PC-9 (cell line): Measurements from ENCODE around the gene MYL7.

Experiments used
- CTCF ChIP-seq: fragments of 200-600 bp; sonication (generic); conservative IDR thresholded peaks from 2 replicates; pipeline ENCODE4 v1.6.1; 2017; ENCODE audit warnings: mixed run types, antibody characterized with exemption, mild to moderate bottlenecking, moderate library complexity
- EZH2 ChIP-seq: fragments of 200-600 bp; sonication (generic); IDR thresholded peaks from 2 replicates; pipeline ENCODE4 v1.8.0; 2017; ENCODE audit warnings: antibody characterized with exemption, low read depth

- TF ChIP-seq EZH2 = no peak
- TF ChIP-seq CTCF = no peak
These were observed 33.0 kb upstream of the MYL7 start for GRCh38 chr7:44173911-44174693.
